ENCODE results near the gene TLN1. TPM values are rescaled to one million over a fixed set of nuclear protein-coding genes. Genes with fewer than 3 reads are reported as not detected.

The TLN1 gene
- total RNA-seq, 2 experiments from 2014 or later, result 158 to 169 TPM

GRCh38 chr9:35649431-35650340, 82.3 kb downstream of the TLN1 start:
- H3K4me1 Mint-ChIP-seq, result peaks cover 48% of the 10 kb centered on the region
- no peaks in the 10 kb centered on the region for H3K27me3 Mint-ChIP-seq

More at GRCh38 chr9:35649431-35650340, 82.3 kb downstream of the TLN1 start:
- Mint-ChIP-seq H3K27ac (peak overlapping the region; percentile 93), H3K9me3 (no peaks in the 10 kb centered on the region), H3K36me3 (peaks cover 14% of the 10 kb centered on the region), H3K4me3 (peak overlapping the region; percentile 92)
- DNase-seq, result peak; percentile 39

Other genes starting within 250 kb of the TLN1 start
- 1 to 10 TPM; 2.2 to 2.4 TPM for gene RUSC2, start 242.1 kb downstream of the TLN1 start, total RNA-seq
- 10 to 100 TPM; 24.9 to 26.0 TPM for gene TESK1, start 126.9 kb downstream of the TLN1 start, total RNA-seq
- gene CD72, start 113.8 kb downstream of the TLN1 start, total RNA-seq, result 10 to 100 TPM; 11.4 to 11.5 TPM
- 10 to 100 TPM; 67.7 to 69.4 TPM for gene SIT1, start 81.3 kb downstream of the TLN1 start, total RNA-seq
- gene RMRP, start 74.2 kb downstream of the TLN1 start, total RNA-seq, result over 10,000 TPM in 1 of 2 experiments, 1,000 to 10,000 TPM in 1; 8,498 to 10,099 TPM
- gene CCDC107, start 73.9 kb downstream of the TLN1 start, total RNA-seq, result 1 to 10 TPM; 8.2 to 9.4 TPM
- 10 to 100 TPM; 17.2 to 18.7 TPM for gene ARHGEF39, start 67.0 kb downstream of the TLN1 start, total RNA-seq
- gene CA9, start 58.3 kb downstream of the TLN1 start, total RNA-seq, result 1 to 10 TPM; 1.5 to 2.7 TPM
- gene TPM2, start 42.3 kb downstream of the TLN1 start, total RNA-seq, result 1 to 10 TPM; 3.3 to 4.6 TPM
- gene CREB3, start 471 bp upstream of the TLN1 start, total RNA-seq, result 10 to 100 TPM; 23.7 to 24.5 TPM
- gene GBA2, start 17.0 kb upstream of the TLN1 start, total RNA-seq, result 10 to 100 TPM; 22.6 to 24.2 TPM
- 10 to 100 TPM; 12.7 to 13.4 TPM for gene RGP1, start 17.1 kb upstream of the TLN1 start, total RNA-seq
- under 1 TPM in 1 of 2 experiments, not detected in 1; 0.94 TPM for gene MSMP, start 22.1 kb upstream of the TLN1 start, total RNA-seq
- 1 to 10 TPM; 4.7 to 8.9 TPM for gene NPR2, start 59.4 kb upstream of the TLN1 start, total RNA-seq
- 1 to 10 TPM in 1 of 2 experiments, under 1 TPM in 1; 0.68 to 1.0 TPM for gene SPAG8, start 80.1 kb upstream of the TLN1 start, total RNA-seq
- gene HINT2, start 82.8 kb upstream of the TLN1 start, total RNA-seq, result 10 to 100 TPM; 65.0 to 70.1 TPM
- not detected for gene FAM221B, start 96.5 kb upstream of the TLN1 start, total RNA-seq
- gene TMEM8B, start 97.0 kb upstream of the TLN1 start, total RNA-seq, result 1 to 10 TPM; 2.8 to 3.1 TPM
- gene OR13J1, start 138.2 kb upstream of the TLN1 start, total RNA-seq, result not detected
- gene HRCT1, start 174.0 kb upstream of the TLN1 start, total RNA-seq, result not detected
- not detected for gene SPAAR, start 177.3 kb upstream of the TLN1 start, total RNA-seq
- gene OR2S2, start 226.0 kb upstream of the TLN1 start, total RNA-seq, result not detected